Stomach (tissue), 4 donors: ENCODE measurements around the gene SMAD5.

Experiments used
- CTCF ChIP-seq, 7 experiments: fragments of 450-650 bp in 4 of 7; fragments of 200-600 bp in 3 of 7; sonication (generic) in 3 of 7; IDR thresholded peaks; one replicate each; pipeline ENCODE4 v1.5.1; 2016 to 2019; ENCODE audit warnings: antibody characterized with exemption in 7 of 7, control low read depth in 2 of 7, mild to moderate bottlenecking in 1 of 7
- POLR2A ChIP-seq, 4 donors: fragments of 450-650 bp; IDR thresholded peaks; one replicate each; pipeline ENCODE4 v1.6.1; 2016; ENCODE audit warnings: antibody characterized with exemption in 4 of 4, control low read depth in 2 of 4, mild to moderate bottlenecking in 1 of 4, moderate library complexity in 1 of 4
- POLR2AphosphoS5 ChIP-seq, 3 donors: sonication (generic); formaldehyde crosslinking; IDR thresholded peaks; one replicate each; pipeline ENCODE4 v1.6.1; 2016; ENCODE audit warnings: antibody characterized with exemption in 3 of 3

GRCh38 chr5:136108180-136108611 is 24.4 kb upstream of the SMAD5 start:
- TF ChIP-seq CTCF (IDR thresholded peaks at IDR 0.05) (no peak), POLR2A (IDR thresholded peaks at IDR 0.05) (no peak), POLR2AphosphoS5 (IDR thresholded peaks at IDR 0.05) (no peak)
